ENCODE data around the gene SERPINH1. TPM values are rescaled to one million over a fixed set of nuclear protein-coding genes. Genes with fewer than 3 reads are reported as not detected.

Gene SERPINH1
- total RNA-seq (2022; extraction: Qiagen RNA extraction) = 64.4 to 92.0 TPM (median 89.2 TPM) in 5 replicates

DNA sequence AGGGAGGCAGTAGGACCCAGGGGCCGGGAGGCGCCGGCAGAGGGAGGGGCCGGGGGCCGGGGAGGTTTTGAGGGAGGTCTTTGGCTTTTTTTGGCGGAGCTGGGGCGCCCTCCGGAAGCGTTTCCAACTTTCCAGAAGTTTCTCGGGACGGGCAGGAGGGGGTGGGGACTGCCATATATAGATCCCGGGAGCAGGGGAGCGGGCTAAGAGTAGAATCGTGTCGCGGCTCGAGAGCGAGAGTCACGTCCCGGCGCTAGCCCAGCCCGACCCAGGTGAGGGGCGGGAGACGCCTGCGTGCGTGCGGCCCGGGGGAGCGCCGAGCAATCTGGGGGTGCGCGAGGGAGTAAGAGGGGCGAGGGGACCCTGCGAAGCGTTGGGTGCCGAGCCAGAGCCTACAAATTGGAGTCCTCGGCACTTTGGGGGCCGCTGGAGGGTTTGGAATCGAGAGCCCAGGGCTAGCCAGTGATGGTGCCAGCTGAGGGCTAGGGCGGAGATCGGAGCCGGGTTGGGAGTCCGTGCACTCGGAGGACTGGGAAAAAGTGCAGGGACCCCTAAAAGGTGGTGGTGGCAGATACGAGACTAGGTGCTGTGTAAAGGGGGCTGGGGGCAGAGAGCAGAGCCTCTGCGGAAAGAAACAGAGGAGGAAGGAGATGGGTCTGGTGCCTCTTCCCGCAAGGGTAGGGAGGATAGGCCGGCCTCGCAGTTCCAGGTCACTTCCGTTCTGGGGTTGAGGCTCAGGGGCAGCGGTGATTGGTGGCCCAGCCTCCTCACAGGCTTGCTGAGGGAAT lies at the start of gene SERPINH1:
TSS of gene SERPINH1 (plus strand) at position 206 of the 788 bp plus-strand sequence. CDS start 4,097 bp downstream, outside the sequence.

DNA sequence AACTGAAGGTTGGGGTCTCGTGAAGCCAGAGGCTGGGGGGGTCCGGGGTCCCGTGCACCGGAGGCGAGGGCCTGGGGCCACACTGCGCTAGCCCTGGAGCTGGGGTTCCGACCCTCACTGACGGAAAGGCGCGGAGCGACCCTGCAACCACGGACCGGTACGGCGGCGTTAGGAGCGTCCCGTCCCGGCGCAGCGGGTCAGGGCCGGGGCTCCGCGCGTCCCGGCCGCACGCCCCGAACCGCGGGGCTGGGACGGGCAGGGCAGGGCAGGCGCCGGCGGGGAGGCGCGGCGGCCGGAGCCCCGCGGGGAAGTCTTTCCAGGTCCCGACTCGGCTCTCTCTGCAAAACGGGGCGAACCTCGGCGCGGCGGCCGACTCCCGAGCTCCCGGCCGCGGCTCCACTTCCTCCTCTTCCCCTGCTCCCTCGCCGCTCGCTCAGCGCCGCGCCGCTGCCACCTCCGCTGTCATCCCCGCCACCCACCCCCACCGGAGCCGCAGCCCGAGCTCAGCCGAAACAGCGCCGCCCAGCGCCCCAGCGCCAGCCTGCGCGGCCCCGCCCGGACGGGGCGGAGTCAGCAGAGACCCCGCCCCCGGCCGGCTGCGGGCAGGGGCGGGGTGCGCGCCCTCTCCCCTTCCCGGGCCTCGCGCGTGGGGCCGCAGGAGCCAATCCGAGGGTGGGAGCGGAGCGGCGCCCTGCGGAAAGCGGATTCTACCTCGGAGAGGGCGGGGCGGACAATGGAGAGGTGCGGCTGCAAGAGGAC lies 36.4 kb upstream of the SERPINH1 start, which contains the start of gene GDPD5:
TSS of gene GDPD5 (minus strand) at position 509 of the 759 bp plus-strand sequence. CDS start 48,206 bp downstream, outside the sequence.

Other genes starting within 250 kb of the SERPINH1 start
- 14.2 to 23.7 TPM (median 19.2 TPM) in 5 replicates for gene ARRB1, start 210.6 kb upstream of the SERPINH1 start, total RNA-seq (2022; extraction: Qiagen RNA extraction)
- gene RPS3, start 162.7 kb upstream of the SERPINH1 start, total RNA-seq (2022; extraction: Qiagen RNA extraction) = 3,322 to 4,554 TPM (median 3,419 TPM) in 5 replicates
- 0.75 to 1.4 TPM (median 1.3 TPM) in 5 replicates for gene KLHL35, start 129.1 kb upstream of the SERPINH1 start, total RNA-seq (2022; extraction: Qiagen RNA extraction)
- gene GDPD5, start 36.3 kb upstream of the SERPINH1 start, total RNA-seq (2022; extraction: Qiagen RNA extraction) = 9.0 to 14.9 TPM (median 12.5 TPM) in 5 replicates
- gene MAP6, start 106.8 kb downstream of the SERPINH1 start, total RNA-seq (2022; extraction: Qiagen RNA extraction) = 1.4 to 1.8 TPM (median 1.6 TPM) in 5 replicates
- gene MOGAT2, start 155.6 kb downstream of the SERPINH1 start, total RNA-seq (2022; extraction: Qiagen RNA extraction) = not detected in 5 replicates
- 1.0 to 1.7 TPM (median 1.5 TPM) in 5 replicates for gene DGAT2, start 206.5 kb downstream of the SERPINH1 start, total RNA-seq (2022; extraction: Qiagen RNA extraction)